Activated CD8-positive, alpha-beta memory T cell treated with anti-CD3 and anti-CD28 coated beads, Interleukin-2, amount 10 ng/mL, durations not matched to agents 7 days and 5 days (primary cell): ENCODE measurements around the gene TMIGD3. TPM values are rescaled to one million over a fixed set of nuclear protein-coding genes. Genes with fewer than 3 reads are reported as not detected.
A peak's percentile ranks its signal among the peaks of the same experiment; 100 is the strongest.

ENCODE experiments used
- ATAC-seq: fragments of 150-1000 bp; cut with Tn5 transposase; one replicate; pipeline ENCODE4 v1.10.0; 2021; ENCODE audit warnings: moderate library complexity
- CTCF ChIA-PET: fragments of 350-600 bp; sonication (Branson Sonifier 250); formaldehyde crosslinking; loops from one replicate; lab custom pipeline; 2021; ENCODE audit warnings: antibody characterized with exemption; lab: Charles Lee
- DNase-seq: peaks from one replicate; pipeline ENCODE4 v3.0.0-alpha.2; 2020
- H3K27ac Mint-ChIP-seq: one replicate; pipeline ENCODE4 v1.8.0; 2021; ENCODE audit warnings: mild to moderate bottlenecking, mixed read lengths
- H3K27me3 Mint-ChIP-seq: one replicate; pipeline ENCODE4 v1.8.0; 2021; ENCODE audit warnings: mixed read lengths
- H3K36me3 Mint-ChIP-seq: one replicate; pipeline ENCODE4 v1.8.0; 2021; ENCODE audit warnings: mild to moderate bottlenecking, mixed read lengths
- H3K4me1 Mint-ChIP-seq: one replicate; pipeline ENCODE4 v1.8.0; 2021; ENCODE audit warnings: mixed read lengths
- H3K4me3 Mint-ChIP-seq: one replicate; pipeline ENCODE4 v1.8.0; 2021; ENCODE audit warnings: mild to moderate bottlenecking, moderate library complexity, mixed read lengths
- H3K9me3 Mint-ChIP-seq: one replicate; pipeline ENCODE4 v1.8.0; 2022; ENCODE audit warnings: low read depth, mixed read lengths
- total RNA-seq, 2 experiments: library from RNA; stranded (reverse); gene quantifications; one replicate each; pipeline ENCODE4 v1.2.3, GENCODE V29; 2021

The TMIGD3 gene
- total RNA-seq, 2 experiments from 2014 or later = 0.23 TPM; not detected in 1

DNA sequence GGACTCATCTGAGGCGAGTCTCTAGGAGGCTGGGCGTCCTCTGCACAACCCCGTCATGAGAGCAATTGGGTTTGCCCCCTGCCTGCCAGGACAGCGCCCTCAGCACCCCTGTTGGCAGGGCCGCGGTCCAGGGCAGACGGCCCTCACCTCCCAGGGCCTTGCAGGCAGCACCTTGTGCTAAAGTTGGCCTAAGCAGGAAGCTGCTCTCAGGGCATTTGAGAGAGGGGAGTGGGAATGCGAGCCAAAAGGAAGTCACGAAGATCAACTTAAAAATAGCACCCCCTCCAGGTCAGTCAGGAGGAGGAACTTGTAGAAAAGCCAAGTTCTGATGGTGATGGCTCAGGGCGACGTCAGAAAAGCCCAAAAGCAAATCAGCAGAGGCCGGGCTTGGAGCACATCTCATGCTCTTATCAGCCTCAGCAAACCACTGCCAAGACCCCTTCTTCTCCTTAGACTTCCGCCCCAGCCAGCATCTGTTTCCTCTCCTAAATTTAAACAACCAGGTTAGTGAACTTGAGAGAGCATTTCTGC, 12.6 kb upstream of the TMIGD3 start:
- ATAC-seq (peak; percentile 68), DNase-seq (peak; percentile 65)
- H3K4me1 Mint-ChIP-seq = peaks cover 57% of the 10 kb centered on the region

DNA sequence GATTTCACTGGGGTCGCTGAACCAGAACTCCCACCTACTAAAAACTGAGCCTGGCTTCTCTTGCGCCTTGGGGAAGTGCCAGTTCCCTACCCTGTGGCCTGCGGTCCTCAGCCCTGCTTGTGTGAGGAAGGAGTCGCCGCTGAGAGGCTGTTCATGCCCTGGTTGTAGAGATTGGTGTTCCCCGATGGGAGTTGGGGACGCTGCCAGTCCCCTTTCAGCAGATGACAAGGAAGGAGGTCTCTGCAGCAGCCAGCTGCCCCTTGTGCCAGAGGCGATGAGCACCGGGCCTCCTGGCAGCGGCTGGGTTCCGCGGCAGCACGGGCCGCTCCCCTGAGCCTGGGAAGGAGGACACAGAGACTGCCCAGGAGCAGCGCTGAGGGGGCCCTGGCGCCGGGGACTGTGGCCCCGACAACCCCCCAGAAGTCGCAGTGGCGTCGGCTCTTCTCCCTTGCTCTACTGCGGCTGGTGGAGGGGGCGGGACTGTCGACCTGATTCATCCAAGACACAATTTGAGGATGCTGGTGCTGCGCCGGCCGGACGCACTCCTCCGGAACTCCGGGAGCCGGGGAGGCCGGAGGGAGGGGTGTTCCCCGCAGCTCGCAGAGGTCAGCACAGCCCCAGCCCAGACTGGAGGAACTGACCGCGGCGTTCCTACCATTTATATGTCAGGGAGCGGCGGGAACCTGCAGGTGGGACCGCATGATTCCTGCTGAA, 12.0 kb upstream of the TMIGD3 start:
- peaks cover 57% of the 10 kb centered on the region for H3K4me1 Mint-ChIP-seq
- DNase-seq = no peak
- ATAC-seq = peak; percentile 40
- no peaks in the 10 kb centered on the region for H3K9me3 Mint-ChIP-seq
- H3K36me3 Mint-ChIP-seq = no peaks in the 10 kb centered on the region
- peak overlapping the region; percentile 86 for H3K27ac Mint-ChIP-seq
- peak overlapping the region; percentile 52 for H3K4me3 Mint-ChIP-seq
- H3K27me3 Mint-ChIP-seq = no peaks in the 10 kb centered on the region
- CTCF ChIA-PET = interaction anchor here (1.3 to 4.2 kb wide), 6 partner anchors 7 to 245 kb away, joined by 3 to 41 read pairs (median 4); no protein-coding TSS in a partner anchor

More for the DNA sequence above, 12.6 kb upstream of the TMIGD3 start:
- CTCF ChIA-PET = interaction anchor here (0.9 to 4.2 kb wide), 15 partner anchors 8 to 245 kb away, joined by 3 to 41 read pairs (median 5); partner anchors contain the start of genes INKA2 and RAP1A
- H3K27ac Mint-ChIP-seq = peak overlapping the region; percentile 86
- H3K36me3 Mint-ChIP-seq = no peaks in the 10 kb centered on the region
- H3K4me3 Mint-ChIP-seq = peak overlapping the region; percentile 52
- H3K27me3 Mint-ChIP-seq = no peaks in the 10 kb centered on the region
- H3K9me3 Mint-ChIP-seq = no peaks in the 10 kb centered on the region

GRCh38 chr1:111513410-111514020, 10.1 kb upstream of the TMIGD3 start:
- DNase-seq (no peak), ATAC-seq (no peak)
- Mint-ChIP-seq H3K27ac (no peak overlapping the region), H3K4me3 (no peak overlapping the region), H3K9me3 (no peaks in the 10 kb centered on the region), H3K27me3 (no peaks in the 10 kb centered on the region), H3K36me3 (no peaks in the 10 kb centered on the region), H3K4me1 (peaks cover 53% of the 10 kb centered on the region)
- CTCF ChIA-PET = interaction anchor here (0.6 to 2.2 kb wide), 5 partner anchors 83 to 239 kb away, joined by 3 to 5 read pairs (median 3); no protein-coding TSS in a partner anchor

DNA sequence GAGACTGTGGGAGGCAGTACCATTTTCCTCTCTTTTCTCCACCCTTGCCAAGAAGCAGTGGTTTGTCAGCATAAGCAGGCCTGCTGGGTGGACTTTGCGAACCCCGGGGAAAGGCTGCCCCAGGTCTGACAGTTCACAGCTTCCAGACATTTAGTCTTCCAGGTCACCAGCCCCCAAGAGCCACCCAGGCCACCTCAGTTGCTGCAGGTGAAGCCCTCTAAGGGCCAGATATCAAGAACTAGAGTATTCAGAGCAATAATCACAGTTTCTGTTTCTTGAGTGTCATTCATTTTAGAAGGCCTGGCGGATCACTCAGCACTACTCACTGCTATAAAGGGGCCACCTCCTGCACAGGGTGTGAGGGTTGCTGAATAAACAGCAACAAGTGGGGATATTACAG, 9.5 kb upstream of the TMIGD3 start:
- no peaks in the 10 kb centered on the region for H3K9me3 Mint-ChIP-seq
- CTCF ChIA-PET = interaction anchor here (1.6 to 2.2 kb wide), 2 partner anchors 235 to 244 kb away, joined by 3 to 5 read pairs; no protein-coding TSS in a partner anchor
- H3K27ac Mint-ChIP-seq = no peak overlapping the region
- no peak overlapping the region for H3K4me3 Mint-ChIP-seq
- no peaks in the 10 kb centered on the region for H3K27me3 Mint-ChIP-seq
- H3K36me3 Mint-ChIP-seq = no peaks in the 10 kb centered on the region
- ATAC-seq (no peak), DNase-seq (no peak)
- peaks cover 54% of the 10 kb centered on the region for H3K4me1 Mint-ChIP-seq

- no peak overlapping the region for H3K27ac Mint-ChIP-seq
- no peaks in the 10 kb centered on the region for H3K27me3 Mint-ChIP-seq
- DNase-seq (no peak), ATAC-seq (no peak)
- peaks cover 55% of the 10 kb centered on the region for H3K4me1 Mint-ChIP-seq
- CTCF ChIA-PET = interaction anchor here (0.8 to 2.2 kb wide), 5 partner anchors 34 to 245 kb away, joined by 3 to 5 read pairs (median 3); no protein-coding TSS in a partner anchor
- no peaks in the 10 kb centered on the region for H3K9me3 Mint-ChIP-seq
- no peaks in the 10 kb centered on the region for H3K36me3 Mint-ChIP-seq
- no peak overlapping the region for H3K4me3 Mint-ChIP-seq
Observed at GRCh38 chr1:111512132-111512889, 8.9 kb upstream of the TMIGD3 start.

- DNase-seq (no peak), ATAC-seq (no peak)
- H3K9me3 Mint-ChIP-seq = no peaks in the 10 kb centered on the region
- H3K4me3 Mint-ChIP-seq = no peak overlapping the region
- CTCF ChIA-PET = interaction anchor here (0.9 to 2.2 kb wide), 4 partner anchors 33 to 246 kb away, joined by 3 to 5 read pairs (median 3); no protein-coding TSS in a partner anchor
- H3K4me1 Mint-ChIP-seq = peaks cover 50% of the 10 kb centered on the region
- no peaks in the 10 kb centered on the region for H3K36me3 Mint-ChIP-seq
- no peak overlapping the region for H3K27ac Mint-ChIP-seq
- H3K27me3 Mint-ChIP-seq = no peaks in the 10 kb centered on the region
Observed at GRCh38 chr1:111511370-111511769, 7.9 kb upstream of the TMIGD3 start.

DNA sequence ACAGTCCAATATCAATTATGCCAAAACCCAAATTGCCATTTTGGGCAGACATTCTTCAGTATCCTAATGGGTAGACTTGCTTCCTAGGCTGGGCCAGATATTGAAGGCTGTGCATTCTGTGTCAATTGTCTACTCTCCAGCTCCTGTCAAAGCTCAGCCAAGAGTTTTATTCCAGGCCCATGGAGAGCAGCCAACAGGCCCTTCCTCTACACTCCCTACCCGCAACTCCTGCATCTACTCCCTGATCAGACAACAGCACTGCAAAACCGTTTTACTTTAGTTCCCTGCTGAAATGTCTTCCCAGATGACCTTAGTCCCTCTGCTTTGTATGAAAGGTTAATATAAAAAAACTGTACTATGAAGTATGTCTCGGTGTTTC, 6.6 kb upstream of the TMIGD3 start:
- Mint-ChIP-seq H3K4me3 (no peak overlapping the region), H3K9me3 (no peaks in the 10 kb centered on the region), H3K4me1 (peaks cover 52% of the 10 kb centered on the region), H3K27ac (no peak overlapping the region), H3K36me3 (no peaks in the 10 kb centered on the region), H3K27me3 (no peaks in the 10 kb centered on the region)
- CTCF ChIA-PET = interaction anchor here (1.1 to 4.3 kb wide), 7 partner anchors 8 to 239 kb away, joined by 3 to 101 read pairs (median 41); partner anchors contain the start of gene RAP1A
- ATAC-seq (no peak), DNase-seq (no peak)

DNA sequence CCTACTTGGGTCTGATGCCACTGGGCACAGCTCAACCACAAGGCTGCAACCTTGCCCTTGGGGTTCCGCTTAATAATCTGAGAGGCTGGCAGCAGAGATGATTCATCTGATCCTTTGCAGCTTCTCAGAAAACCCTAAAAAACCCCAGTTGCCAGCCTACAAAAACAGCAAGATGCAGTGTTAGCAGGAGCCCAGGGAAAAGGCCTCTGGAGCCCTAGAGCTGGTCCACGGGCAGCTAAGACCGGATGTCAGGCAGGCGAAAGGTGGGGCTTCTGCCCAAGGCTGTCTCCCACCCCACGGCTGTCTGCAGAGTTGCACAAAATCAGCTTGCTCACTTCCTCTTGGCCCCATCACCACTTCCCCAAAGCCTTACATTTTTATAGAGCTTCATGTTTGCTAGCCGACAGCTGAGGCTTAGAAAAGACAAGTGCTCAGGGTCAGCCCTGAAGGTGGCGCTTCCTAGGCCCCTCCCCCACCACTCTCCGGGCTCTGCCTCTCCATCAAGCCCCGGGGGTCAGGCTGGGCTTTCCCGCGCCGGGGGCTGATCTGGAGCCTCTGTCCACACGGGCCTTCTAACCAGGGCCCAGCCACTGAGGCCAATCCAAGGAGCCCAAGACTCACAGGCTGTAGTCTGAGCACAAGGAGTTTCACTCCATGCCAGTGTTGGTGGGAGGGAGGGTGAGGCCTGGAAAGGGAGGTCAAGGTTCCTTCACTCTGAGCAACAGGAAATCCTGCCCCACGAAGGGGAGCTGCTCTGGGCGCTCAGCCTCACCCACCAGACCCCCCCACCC, 4.2 kb upstream of the TMIGD3 start:
- no peaks in the 10 kb centered on the region for H3K27me3 Mint-ChIP-seq
- H3K9me3 Mint-ChIP-seq = no peaks in the 10 kb centered on the region
- no peaks in the 10 kb centered on the region for H3K36me3 Mint-ChIP-seq
- CTCF ChIA-PET = interaction anchor here (0.6 to 4.3 kb wide), 67 partner anchors 10 to 307 kb away, joined by 3 to 101 read pairs (median 7); partner anchors contain the start of genes ATP5PB, C1orf162, CHI3L2 and DDX20
- peaks cover 58% of the 10 kb centered on the region for H3K4me1 Mint-ChIP-seq
- H3K4me3 Mint-ChIP-seq = peak overlapping the region; percentile 67
- DNase-seq (peak; percentile 89), ATAC-seq (peak; percentile 70)
- H3K27ac Mint-ChIP-seq = peak overlapping the region; percentile 94

GRCh38 chr1:111506561-111506960, 3.1 kb upstream of the TMIGD3 start:
- peaks cover 51% of the 10 kb centered on the region for H3K4me1 Mint-ChIP-seq
- no peak overlapping the region for H3K4me3 Mint-ChIP-seq
- no peaks in the 10 kb centered on the region for H3K9me3 Mint-ChIP-seq
- no peaks in the 10 kb centered on the region for H3K27me3 Mint-ChIP-seq
- H3K27ac Mint-ChIP-seq = peak overlapping the region; percentile 65
- H3K36me3 Mint-ChIP-seq = no peaks in the 10 kb centered on the region
- CTCF ChIA-PET = interaction anchor here (1.0 to 4.3 kb wide), 22 partner anchors 9 to 285 kb away, joined by 3 to 101 read pairs (median 20); partner anchors contain the start of genes ATP5PB, CHI3L2, DDX20 and INKA2
- DNase-seq (no peak), ATAC-seq (no peak)

DNA sequence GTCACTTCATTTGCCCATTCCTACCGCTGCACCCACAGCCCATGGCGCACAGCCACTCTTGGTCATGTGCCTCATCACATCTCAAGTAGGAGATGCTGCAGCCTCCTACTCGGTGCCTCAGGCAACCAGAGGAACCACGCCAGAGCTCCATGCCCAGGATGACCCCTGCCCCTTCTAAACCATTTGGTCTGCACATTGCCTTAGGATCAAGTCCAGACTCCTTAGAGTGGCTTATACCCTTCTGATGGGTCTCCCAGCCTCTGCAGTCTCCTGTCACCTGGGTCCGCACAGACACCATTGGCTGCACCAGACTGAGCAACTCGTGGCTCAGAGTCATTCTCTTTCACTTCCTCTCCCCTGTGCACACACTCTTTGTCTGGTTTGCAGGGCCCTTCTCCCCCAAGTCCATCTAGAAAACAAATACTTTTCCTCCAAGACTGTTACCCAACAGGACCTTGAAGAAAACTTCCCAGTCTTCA, 2.2 kb upstream of the TMIGD3 start:
- Mint-ChIP-seq H3K27ac (peak overlapping the region; percentile 65), H3K4me1 (peaks cover 54% of the 10 kb centered on the region), H3K36me3 (no peaks in the 10 kb centered on the region), H3K27me3 (no peaks in the 10 kb centered on the region), H3K4me3 (no peak overlapping the region), H3K9me3 (no peaks in the 10 kb centered on the region)
- ATAC-seq (no peak), DNase-seq (no peak)
- CTCF ChIA-PET = interaction anchor here (1.0 to 3.7 kb wide), 7 partner anchors 12 to 249 kb away, joined by 3 to 39 read pairs (median 4); partner anchors contain the start of genes ATP5PB, INKA2 and WDR77

DNA sequence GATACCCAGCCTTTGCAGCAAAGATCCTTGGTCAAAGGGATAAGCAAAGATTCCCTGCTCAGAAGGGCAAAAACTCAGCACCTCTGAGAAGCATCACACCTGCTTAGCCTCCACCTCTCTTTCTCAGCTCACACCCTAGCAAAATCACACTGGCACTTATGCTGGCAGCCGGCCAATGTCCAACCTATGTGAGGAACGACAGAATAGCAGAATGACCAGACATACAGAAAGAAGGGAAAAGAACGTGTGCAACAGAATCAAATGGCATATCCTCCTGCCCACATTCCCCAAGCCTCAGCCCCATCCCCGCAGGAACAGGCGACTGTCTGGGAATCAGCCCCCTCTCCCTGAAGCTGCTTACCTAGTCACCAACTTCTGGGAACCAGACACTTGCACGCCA, 664 bp upstream of the TMIGD3 start:
- Mint-ChIP-seq H3K4me3 (no peak overlapping the region), H3K27ac (no peak overlapping the region), H3K9me3 (no peaks in the 10 kb centered on the region), H3K27me3 (no peaks in the 10 kb centered on the region), H3K4me1 (peaks cover 59% of the 10 kb centered on the region), H3K36me3 (peaks cover 3% of the 10 kb centered on the region)
- DNase-seq (no peak), ATAC-seq (no peak)
- CTCF ChIA-PET = interaction anchor here (0.8 to 1.8 kb wide), 5 partner anchors 23 to 243 kb away, joined by 3 to 5 read pairs (median 4); no protein-coding TSS in a partner anchor

GRCh38 chr1:111501645-111502044, 1.8 kb downstream of the TMIGD3 start:
- Mint-ChIP-seq H3K36me3 (peaks cover 15% of the 10 kb centered on the region), H3K27ac (no peak overlapping the region), H3K27me3 (no peaks in the 10 kb centered on the region), H3K9me3 (peaks cover 7% of the 10 kb centered on the region), H3K4me1 (peaks cover 55% of the 10 kb centered on the region), H3K4me3 (no peak overlapping the region)
- no peak for ATAC-seq
- CTCF ChIA-PET = interaction anchor here (1.6 kb wide), 1 partner anchor 174 kb away, joined by 3 read pairs; no protein-coding TSS in a partner anchor
- DNase-seq = no peak
